ENCODE results near the gene DPH6.

DNA sequence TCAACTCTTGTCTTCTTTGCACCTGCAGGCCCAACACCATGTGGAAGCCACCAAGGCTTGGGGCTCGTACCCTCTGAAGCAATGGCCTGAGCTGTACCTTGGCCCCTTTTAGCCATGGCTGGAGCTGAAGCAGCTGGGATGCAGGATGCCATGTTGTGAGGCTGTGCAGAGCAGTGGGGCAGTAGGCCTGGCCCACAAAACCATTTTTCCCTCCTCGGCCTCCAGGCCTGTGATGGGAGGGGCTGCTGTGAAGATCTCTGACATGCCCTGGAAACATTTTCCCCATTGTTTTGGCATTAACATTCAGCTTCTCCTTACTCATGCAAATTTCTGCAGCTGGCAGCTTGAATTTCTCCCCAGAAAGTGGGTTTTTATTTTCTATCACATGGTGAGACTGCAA is 58.5 kb downstream of the DPH6 start:
- TF ChIP-seq SNAI2 (CRISPR knock-in tag; IDR thresholded peaks at IDR 0.05), result no peak
- no peak for TF ChIP-seq ZNF8 (CRISPR knock-in tag; IDR thresholded peaks at IDR 0.05)
- TF ChIP-seq ZFP3 (CRISPR knock-in tag; IDR thresholded peaks at IDR 0.05), result no peak
- no peak for TF ChIP-seq ESRRG (CRISPR knock-in tag; IDR thresholded peaks at IDR 0.05)
- no peak for TF ChIP-seq TOX (CRISPR knock-in tag; IDR thresholded peaks at IDR 0.05; ENCODE audit: borderline replicate concordance)
- no peak for TF ChIP-seq ZNF70 (CRISPR knock-in tag; IDR thresholded peaks at IDR 0.05)
- TF ChIP-seq, protein P1, sequence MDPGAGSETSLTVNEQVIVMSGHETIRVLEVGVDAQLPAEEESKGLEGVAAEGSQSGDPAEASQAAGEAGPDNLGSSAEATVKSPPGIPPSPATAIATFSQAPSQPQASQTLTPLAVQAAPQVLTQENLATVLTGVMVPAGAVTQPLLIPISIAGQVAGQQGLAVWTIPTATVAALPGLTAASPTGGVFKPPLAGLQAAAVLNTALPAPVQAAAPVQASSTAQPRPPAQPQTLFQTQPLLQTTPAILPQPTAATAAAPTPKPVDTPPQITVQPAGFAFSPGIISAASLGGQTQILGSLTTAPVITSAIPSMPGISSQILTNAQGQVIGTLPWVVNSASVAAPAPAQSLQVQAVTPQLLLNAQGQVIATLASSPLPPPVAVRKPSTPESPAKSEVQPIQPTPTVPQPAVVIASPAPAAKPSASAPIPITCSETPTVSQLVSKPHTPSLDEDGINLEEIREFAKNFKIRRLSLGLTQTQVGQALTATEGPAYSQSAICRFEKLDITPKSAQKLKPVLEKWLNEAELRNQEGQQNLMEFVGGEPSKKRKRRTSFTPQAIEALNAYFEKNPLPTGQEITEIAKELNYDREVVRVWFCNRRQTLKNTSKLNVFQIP (CRISPR knock-in tag; IDR thresholded peaks at IDR 0.05; ENCODE audit: borderline replicate concordance, low read depth), result no peak
